BLaER1 treated with 17β-estradiol and CSF1 and Interleukin-3, amounts not matched to agents 10 nM and 100 nM (cell line): Measurements from ENCODE around the gene NEO1.

Experiments used
- H3K27ac ChIP-seq, 11 experiments: shearing (Covaris generic); formaldehyde crosslinking; 2 replicates each; pipeline ENCODE4 v1.8.1; 2022
- H3K27me3 ChIP-seq, 11 experiments: shearing (Covaris generic); formaldehyde crosslinking; 2 replicates each; pipeline ENCODE4 v1.8.1; 2022
- H3K36me3 ChIP-seq, 11 experiments: shearing (Covaris generic); formaldehyde crosslinking; 2 replicates each; pipeline ENCODE4 v1.8.1; 2022
- H3K4me1 ChIP-seq, 10 experiments: shearing (Covaris generic); formaldehyde crosslinking; 2 replicates each; pipeline ENCODE4 v1.8.1; 2022
- H3K4me2 ChIP-seq, 11 experiments: shearing (Covaris generic); formaldehyde crosslinking; 2 replicates each; pipeline ENCODE4 v1.8.1; 2022
- H3K4me3 ChIP-seq, 10 experiments: shearing (Covaris generic); formaldehyde crosslinking; 2 replicates each; pipeline ENCODE4 v1.8.1; 2022
- H3K9ac ChIP-seq, 11 experiments: shearing (Covaris generic); formaldehyde crosslinking; 2 replicates each; pipeline ENCODE4 v1.8.1; 2022
- H3K9me3 ChIP-seq, 11 experiments: shearing (Covaris generic); formaldehyde crosslinking; replicated peaks in 1 of 11; 2 replicates each; pipeline ENCODE4 v1.8.1; 2022
- H4K20me1 ChIP-seq, 11 experiments: shearing (Covaris generic); formaldehyde crosslinking; 2 replicates each; pipeline ENCODE4 v1.8.1; 2022
- Cebpa-rat ChIP-seq, 11 experiments: shearing (Covaris generic); IDR thresholded peaks; 2 replicates each; pipeline ENCODE4 v1.8.1; 2022

NEO1 gene

DNA sequence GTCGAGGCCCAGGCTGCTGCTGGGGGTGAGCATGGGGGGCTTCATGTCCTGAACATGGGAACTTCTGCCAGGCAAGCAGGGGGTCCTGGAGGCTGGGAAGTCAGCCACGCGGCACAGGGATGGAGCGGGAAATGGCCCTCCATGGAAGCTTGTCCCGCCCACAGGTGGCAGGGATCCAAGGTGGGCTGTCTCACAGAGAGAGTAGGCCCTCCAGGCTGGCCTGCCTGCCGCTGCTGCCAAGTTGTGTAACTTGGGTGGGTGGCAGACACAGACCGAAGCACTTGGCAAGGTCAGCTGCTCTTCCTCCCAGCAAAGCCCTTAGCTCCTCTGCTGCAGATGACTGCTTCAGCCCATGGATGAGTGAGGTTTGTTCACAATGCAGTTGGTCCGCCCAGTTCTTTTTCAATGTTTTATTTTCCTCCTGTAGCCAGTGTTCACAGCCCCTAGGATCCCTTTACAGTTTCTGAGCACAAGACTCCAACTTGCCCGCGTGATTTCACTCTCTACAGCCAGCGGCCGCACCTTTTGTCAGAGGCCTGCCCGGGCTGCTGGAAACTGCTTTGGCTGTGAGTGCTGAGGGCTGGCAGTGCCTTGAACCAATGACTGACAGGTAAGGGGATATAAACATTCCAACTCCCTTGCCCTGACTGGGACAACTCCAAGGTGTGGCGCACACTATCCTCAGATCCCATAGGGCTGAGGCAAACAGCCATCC, 289.8 kb downstream of the NEO1 start:
- Histone ChIP-seq H3K27me3 (no peaks in the 10 kb centered on the region), H3K4me3 (no peak overlapping the region), H3K9ac (no peak overlapping the region)

GRCh38 chr15:73344056-73344455, 291.8 kb downstream of the NEO1 start:
- peaks cover 0 to 8% (median 0%) of the 10 kb centered on the region in 11 experiments; a peak in 4 of 22 replicates for H4K20me1 ChIP-seq
- H3K27me3 ChIP-seq = no peaks in the 10 kb centered on the region
- no peak overlapping the region for H3K4me3 ChIP-seq
- no peak overlapping the region for H3K9ac ChIP-seq
- no peak overlapping the region for H3K27ac ChIP-seq
- TF ChIP-seq Cebpa-rat (IDR thresholded peaks at IDR 0.05) = no peak
- peaks cover 0 to 15% (median 2%) of the 10 kb centered on the region in 10 experiments; a peak in 3 of 20 replicates for H3K4me1 ChIP-seq
- H3K4me2 ChIP-seq = no peak overlapping the region
- peaks cover 0 to 13% (median 0%) of the 10 kb centered on the region in 11 experiments; a peak in 6 of 22 replicates for H3K9me3 ChIP-seq
- no peaks in the 10 kb centered on the region for H3K36me3 ChIP-seq

More for the DNA sequence above, 289.8 kb downstream of the NEO1 start:
- Histone ChIP-seq H4K20me1 (peaks cover 0 to 12% (median 0%) of the 10 kb centered on the region in 11 experiments; a peak in 3 of 22 replicates), H3K36me3 (no peaks in the 10 kb centered on the region), H3K4me2 (no peak overlapping the region), H3K4me1 (peaks cover 0 to 15% (median 2%) of the 10 kb centered on the region in 10 experiments; a peak in 3 of 20 replicates), H3K27ac (no peak overlapping the region), H3K9me3 (peaks cover 0 to 13% (median 0%) of the 10 kb centered on the region in 11 experiments; a peak in 6 of 22 replicates)
- TF ChIP-seq Cebpa-rat (IDR thresholded peaks at IDR 0.05) = no peak

DNA sequence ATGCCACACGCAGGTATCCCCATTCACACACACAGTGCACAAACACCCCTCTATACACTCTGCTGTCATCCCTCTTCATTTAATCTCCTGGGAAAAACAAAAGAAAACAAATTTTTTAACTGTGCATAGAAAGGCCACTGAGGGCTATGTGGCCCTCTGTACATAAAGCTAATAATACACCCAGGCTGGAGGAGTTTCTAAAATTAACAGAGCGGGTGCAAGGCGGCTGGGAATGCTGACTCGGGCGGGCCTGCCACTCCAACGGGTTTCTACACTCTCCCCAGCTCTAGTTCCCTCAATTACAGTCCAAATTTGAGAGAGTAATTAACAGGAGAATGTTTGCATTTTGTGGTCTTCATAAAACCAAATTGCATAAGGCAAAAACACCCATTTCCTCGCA, 293.4 kb downstream of the NEO1 start:
- Histone ChIP-seq H3K27ac (no peak overlapping the region), H3K4me1 (peaks cover 0 to 15% (median 2%) of the 10 kb centered on the region in 10 experiments; a peak in 3 of 20 replicates), H3K9me3 (peaks cover 0 to 13% (median 0%) of the 10 kb centered on the region in 11 experiments; a peak in 6 of 22 replicates), H3K27me3 (no peaks in the 10 kb centered on the region), H4K20me1 (no peaks in the 10 kb centered on the region; a peak in 3 of 22 replicates), H3K36me3 (no peaks in the 10 kb centered on the region), H3K9ac (no peak overlapping the region), H3K4me3 (no peak overlapping the region), H3K4me2 (peak overlapping the region in 1 of 11 experiments; percentile 21; a peak in 1 of 22 replicates)
- no peak for TF ChIP-seq Cebpa-rat (IDR thresholded peaks at IDR 0.05)

DNA sequence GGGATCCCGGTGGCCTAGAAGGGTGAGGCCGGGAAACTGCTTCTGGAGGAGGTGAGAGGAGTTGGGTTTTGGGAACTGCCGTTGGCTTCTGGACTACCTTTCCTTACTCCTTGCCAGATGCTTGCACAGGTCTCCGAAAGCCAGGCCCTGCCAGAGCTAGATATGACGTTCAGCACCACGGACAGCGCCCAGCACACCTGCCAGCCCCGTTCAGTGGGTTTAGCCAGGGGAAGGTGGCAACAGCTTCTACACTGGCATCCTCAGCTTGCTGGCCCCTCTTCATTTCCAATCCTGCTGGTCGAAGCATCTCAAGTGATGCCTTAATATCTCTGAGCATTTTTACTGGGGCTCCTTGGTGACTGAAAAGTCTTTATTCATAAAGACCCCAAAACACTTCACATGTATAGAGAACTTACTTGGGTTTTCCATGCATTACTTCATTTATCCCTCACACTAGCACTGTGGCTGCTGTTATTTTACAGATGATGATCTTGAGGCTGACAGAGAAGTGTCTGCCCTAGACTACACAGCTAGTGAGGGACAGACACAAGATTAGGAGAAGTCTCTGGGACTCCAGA, 294.6 kb downstream of the NEO1 start:
- H3K4me2 ChIP-seq = no peak overlapping the region
- no peak overlapping the region for H3K9ac ChIP-seq
- no peaks in the 10 kb centered on the region for H3K27me3 ChIP-seq
- peaks cover 0 to 13% (median 0%) of the 10 kb centered on the region in 11 experiments; a peak in 6 of 22 replicates for H3K9me3 ChIP-seq
- H4K20me1 ChIP-seq = no peaks in the 10 kb centered on the region; a peak in 3 of 22 replicates
- H3K27ac ChIP-seq = no peak overlapping the region
- H3K4me3 ChIP-seq = no peak overlapping the region
- H3K4me1 ChIP-seq = peaks cover 0 to 15% (median 2%) of the 10 kb centered on the region in 10 experiments; a peak in 3 of 20 replicates
- no peak for TF ChIP-seq Cebpa-rat (IDR thresholded peaks at IDR 0.05)
- H3K36me3 ChIP-seq = no peaks in the 10 kb centered on the region

- no peak for TF ChIP-seq Cebpa-rat (IDR thresholded peaks at IDR 0.05)
- Histone ChIP-seq H3K27me3 (no peaks in the 10 kb centered on the region), H3K4me3 (no peak overlapping the region), H4K20me1 (no peaks in the 10 kb centered on the region; a peak in 4 of 22 replicates), H3K27ac (no peak overlapping the region), H3K9ac (no peak overlapping the region), H3K9me3 (no peaks in the 10 kb centered on the region), H3K4me2 (no peak overlapping the region), H3K36me3 (no peaks in the 10 kb centered on the region), H3K4me1 (peaks cover 0 to 16% (median 8%) of the 10 kb centered on the region in 10 experiments; a peak in 8 of 20 replicates)
Observed at GRCh38 chr15:73349191-73349590, 296.9 kb downstream of the NEO1 start.

GRCh38 chr15:73352082-73352481, 299.8 kb downstream of the NEO1 start:
- H3K27me3 ChIP-seq = no peaks in the 10 kb centered on the region
- no peak for TF ChIP-seq Cebpa-rat (IDR thresholded peaks at IDR 0.05)
- peaks cover 0 to 16% (median 7%) of the 10 kb centered on the region in 10 experiments; a peak in 11 of 20 replicates for H3K4me1 ChIP-seq

GRCh38 chr15:73353734-73354133, 301.5 kb downstream of the NEO1 start:
- TF ChIP-seq Cebpa-rat (IDR thresholded peaks at IDR 0.05) = no peak

More at GRCh38 chr15:73352082-73352481, 299.8 kb downstream of the NEO1 start:
- H3K36me3 ChIP-seq = no peaks in the 10 kb centered on the region
- no peak overlapping the region for H3K4me2 ChIP-seq
- no peak overlapping the region for H3K9ac ChIP-seq
- no peak overlapping the region for H3K27ac ChIP-seq
- H3K9me3 ChIP-seq = no peaks in the 10 kb centered on the region
- H3K4me3 ChIP-seq = no peak overlapping the region
- no peaks in the 10 kb centered on the region; a peak in 3 of 22 replicates for H4K20me1 ChIP-seq

DNA sequence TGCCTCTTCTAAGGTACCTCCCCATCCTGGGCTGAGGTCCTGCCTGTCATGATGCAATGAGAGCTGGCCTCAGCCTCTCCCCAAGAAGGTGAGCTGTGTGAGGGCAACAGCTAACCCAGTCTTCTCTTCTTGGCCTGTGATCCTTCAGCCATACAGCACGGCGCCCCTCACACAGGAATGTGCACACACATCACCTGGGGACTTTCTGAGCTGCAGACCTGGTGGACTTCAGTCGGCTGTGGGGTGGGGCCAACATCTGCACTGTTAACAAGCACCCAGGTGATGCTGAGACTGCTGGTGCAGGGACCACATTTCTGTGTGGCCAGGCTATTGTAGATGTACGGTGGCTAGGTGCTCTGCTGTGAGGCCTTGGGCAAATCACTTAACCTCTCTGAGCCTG, 302.0 kb downstream of the NEO1 start:
- no peak overlapping the region for H3K4me3 ChIP-seq
- no peaks in the 10 kb centered on the region; a peak in 1 of 22 replicates for H4K20me1 ChIP-seq
- H3K9me3 ChIP-seq = no peaks in the 10 kb centered on the region
- H3K9ac ChIP-seq = no peak overlapping the region
- H3K4me2 ChIP-seq = 0 out of 22 replicates have a peak overlapping the region, but pooled peaks of 1 of the 11 experiments have one; percentile 42
- TF ChIP-seq Cebpa-rat (IDR thresholded peaks at IDR 0.05) = no peak
- no peak overlapping the region for H3K27ac ChIP-seq
- H3K4me1 ChIP-seq = peaks cover 0 to 20% (median 12%) of the 10 kb centered on the region in 10 experiments; a peak in 12 of 20 replicates
- H3K36me3 ChIP-seq = no peaks in the 10 kb centered on the region
- H3K27me3 ChIP-seq = no peaks in the 10 kb centered on the region

More at GRCh38 chr15:73353734-73354133, 301.5 kb downstream of the NEO1 start:
- no peaks in the 10 kb centered on the region for H3K36me3 ChIP-seq
- H3K9me3 ChIP-seq = no peaks in the 10 kb centered on the region
- H4K20me1 ChIP-seq = no peaks in the 10 kb centered on the region; a peak in 1 of 22 replicates
- peak overlapping the region in 5 of 11 experiments; percentile 1 to 42 (median 21); a peak in 4 of 22 replicates for H3K4me2 ChIP-seq
- H3K4me3 ChIP-seq = no peak overlapping the region
- H3K9ac ChIP-seq = no peak overlapping the region
- no peaks in the 10 kb centered on the region for H3K27me3 ChIP-seq
- no peak overlapping the region for H3K27ac ChIP-seq
- H3K4me1 ChIP-seq = peaks cover 0 to 20% (median 12%) of the 10 kb centered on the region in 10 experiments; a peak in 12 of 20 replicates
